PC-9 (cell line): ENCODE measurements around the gene OR7G2.

Experiments used
- EZH2 ChIP-seq: fragments of 200-600 bp; sonication (generic); IDR thresholded peaks from 2 replicates; pipeline ENCODE4 v1.8.0; 2017; ENCODE audit warnings: antibody characterized with exemption, low read depth
- TF ChIP-seq, protein P1 (sequence below): fragments of 200-600 bp; sonication (generic); conservative IDR thresholded peaks from 2 replicates; pipeline ENCODE4 v1.6.1; 2017; ENCODE audit warnings: mixed run types, antibody characterized with exemption, mild to moderate bottlenecking, moderate library complexity

DNA sequence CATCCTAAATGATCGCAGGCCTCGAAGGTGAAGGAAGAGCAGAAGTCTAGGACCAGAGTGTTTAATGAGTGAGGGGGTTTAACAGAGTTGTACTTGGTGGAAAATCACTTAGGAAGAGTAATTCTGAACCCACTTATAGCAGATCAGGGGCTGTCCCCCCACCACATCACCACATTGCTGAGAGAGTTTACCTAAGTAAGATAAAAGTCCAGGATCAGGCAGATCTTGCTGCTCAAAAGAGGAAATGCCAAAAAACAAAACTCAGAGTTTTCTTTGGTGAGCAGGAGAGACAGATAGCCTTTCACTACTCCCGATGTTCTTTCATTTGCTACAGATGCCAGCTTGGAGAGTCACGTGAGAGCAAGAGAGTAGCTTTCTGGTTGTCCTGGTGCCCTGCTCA, 48.3 kb upstream of the OR7G2 start:
- TF ChIP-seq EZH2 = no peak
- TF ChIP-seq, protein P1, sequence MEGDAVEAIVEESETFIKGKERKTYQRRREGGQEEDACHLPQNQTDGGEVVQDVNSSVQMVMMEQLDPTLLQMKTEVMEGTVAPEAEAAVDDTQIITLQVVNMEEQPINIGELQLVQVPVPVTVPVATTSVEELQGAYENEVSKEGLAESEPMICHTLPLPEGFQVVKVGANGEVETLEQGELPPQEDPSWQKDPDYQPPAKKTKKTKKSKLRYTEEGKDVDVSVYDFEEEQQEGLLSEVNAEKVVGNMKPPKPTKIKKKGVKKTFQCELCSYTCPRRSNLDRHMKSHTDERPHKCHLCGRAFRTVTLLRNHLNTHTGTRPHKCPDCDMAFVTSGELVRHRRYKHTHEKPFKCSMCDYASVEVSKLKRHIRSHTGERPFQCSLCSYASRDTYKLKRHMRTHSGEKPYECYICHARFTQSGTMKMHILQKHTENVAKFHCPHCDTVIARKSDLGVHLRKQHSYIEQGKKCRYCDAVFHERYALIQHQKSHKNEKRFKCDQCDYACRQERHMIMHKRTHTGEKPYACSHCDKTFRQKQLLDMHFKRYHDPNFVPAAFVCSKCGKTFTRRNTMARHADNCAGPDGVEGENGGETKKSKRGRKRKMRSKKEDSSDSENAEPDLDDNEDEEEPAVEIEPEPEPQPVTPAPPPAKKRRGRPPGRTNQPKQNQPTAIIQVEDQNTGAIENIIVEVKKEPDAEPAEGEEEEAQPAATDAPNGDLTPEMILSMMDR = no peak
